ENCODE measurements around the gene SAMD4B. TPM values are rescaled to one million over a fixed set of nuclear protein-coding genes. Genes with fewer than 3 reads are reported as not detected.

Gene SAMD4B
- total and polyA plus RNA-seq, 9 of the 15 experiments (the other 6 are each of a cell fraction or from before 2014, with no cell fraction given), result 3.4 to 90.5 (median 38.0) TPM

- TF ChIP-seq ZNF41 (CRISPR knock-in tag; conservative IDR thresholded peaks at IDR 0.05) (no peak), PRMT5 (CRISPR knock-in tag; IDR thresholded peaks at IDR 0.05) (no peak), SAFB2 (IDR thresholded peaks at IDR 0.05; ENCODE audit: borderline replicate concordance, low read depth, low read length, severe bottlenecking) (no peak), ZHX1 (conservative IDR thresholded peaks at IDR 0.05; ENCODE audit: low read length) (no peak), RBM15 (IDR thresholded peaks at IDR 0.05; ENCODE audit: insufficient read depth, low read length) (no peak), KAT2B (IDR thresholded peaks at IDR 0.05; ENCODE audit: low read depth, low read length) (no peak), XRCC5 (IDR thresholded peaks at IDR 0.05; ENCODE audit: low read depth, low read length) (0 out of 2 replicates have a peak, but pooled peaks have one; percentile 39), NR4A1 (CRISPR knock-in tag; IDR thresholded peaks at IDR 0.05) (no peak), NR4A1 (tag; IDR thresholded peaks at IDR 0.05) (0 out of 2 replicates have a peak, but pooled peaks have one; percentile 32), GTF2E2 (tag; IDR thresholded peaks at IDR 0.05) (0 out of 2 replicates have a peak, but pooled peaks have one; percentile 42), STAT5B (CRISPR knock-in tag; IDR thresholded peaks at IDR 0.05) (no peak), MAFK (IDR thresholded peaks at IDR 0.05; ENCODE audit: low read length) (no peak), ZNF644 (tag; IDR thresholded peaks at IDR 0.05; ENCODE audit: low read depth) (no peak), SIRT6 (IDR thresholded peaks at IDR 0.05; ENCODE audit: low read depth, low read length) (no peak)
- TF ChIP-seq, protein P1, sequence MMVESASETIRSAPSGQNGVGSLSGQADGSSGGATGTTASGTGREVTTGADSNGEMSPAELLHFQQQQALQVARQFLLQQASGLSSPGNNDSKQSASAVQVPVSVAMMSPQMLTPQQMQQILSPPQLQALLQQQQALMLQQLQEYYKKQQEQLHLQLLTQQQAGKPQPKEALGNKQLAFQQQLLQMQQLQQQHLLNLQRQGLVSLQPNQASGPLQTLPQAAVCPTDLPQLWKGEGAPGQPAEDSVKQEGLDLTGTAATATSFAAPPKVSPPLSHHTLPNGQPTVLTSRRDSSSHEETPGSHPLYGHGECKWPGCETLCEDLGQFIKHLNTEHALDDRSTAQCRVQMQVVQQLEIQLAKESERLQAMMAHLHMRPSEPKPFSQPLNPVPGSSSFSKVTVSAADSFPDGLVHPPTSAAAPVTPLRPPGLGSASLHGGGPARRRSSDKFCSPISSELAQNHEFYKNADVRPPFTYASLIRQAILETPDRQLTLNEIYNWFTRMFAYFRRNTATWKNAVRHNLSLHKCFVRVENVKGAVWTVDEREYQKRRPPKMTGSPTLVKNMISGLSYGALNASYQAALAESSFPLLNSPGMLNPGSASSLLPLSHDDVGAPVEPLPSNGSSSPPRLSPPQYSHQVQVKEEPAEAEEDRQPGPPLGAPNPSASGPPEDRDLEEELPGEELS (CRISPR knock-in tag; IDR thresholded peaks at IDR 0.05; ENCODE audit: borderline replicate concordance), result no peak
- TF ChIP-seq, protein P2, sequence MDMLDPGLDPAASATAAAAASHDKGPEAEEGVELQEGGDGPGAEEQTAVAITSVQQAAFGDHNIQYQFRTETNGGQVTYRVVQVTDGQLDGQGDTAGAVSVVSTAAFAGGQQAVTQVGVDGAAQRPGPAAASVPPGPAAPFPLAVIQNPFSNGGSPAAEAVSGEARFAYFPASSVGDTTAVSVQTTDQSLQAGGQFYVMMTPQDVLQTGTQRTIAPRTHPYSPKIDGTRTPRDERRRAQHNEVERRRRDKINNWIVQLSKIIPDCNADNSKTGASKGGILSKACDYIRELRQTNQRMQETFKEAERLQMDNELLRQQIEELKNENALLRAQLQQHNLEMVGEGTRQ (CRISPR knock-in tag; IDR thresholded peaks at IDR 0.05), result no peak
- TF ChIP-seq, protein P3, sequence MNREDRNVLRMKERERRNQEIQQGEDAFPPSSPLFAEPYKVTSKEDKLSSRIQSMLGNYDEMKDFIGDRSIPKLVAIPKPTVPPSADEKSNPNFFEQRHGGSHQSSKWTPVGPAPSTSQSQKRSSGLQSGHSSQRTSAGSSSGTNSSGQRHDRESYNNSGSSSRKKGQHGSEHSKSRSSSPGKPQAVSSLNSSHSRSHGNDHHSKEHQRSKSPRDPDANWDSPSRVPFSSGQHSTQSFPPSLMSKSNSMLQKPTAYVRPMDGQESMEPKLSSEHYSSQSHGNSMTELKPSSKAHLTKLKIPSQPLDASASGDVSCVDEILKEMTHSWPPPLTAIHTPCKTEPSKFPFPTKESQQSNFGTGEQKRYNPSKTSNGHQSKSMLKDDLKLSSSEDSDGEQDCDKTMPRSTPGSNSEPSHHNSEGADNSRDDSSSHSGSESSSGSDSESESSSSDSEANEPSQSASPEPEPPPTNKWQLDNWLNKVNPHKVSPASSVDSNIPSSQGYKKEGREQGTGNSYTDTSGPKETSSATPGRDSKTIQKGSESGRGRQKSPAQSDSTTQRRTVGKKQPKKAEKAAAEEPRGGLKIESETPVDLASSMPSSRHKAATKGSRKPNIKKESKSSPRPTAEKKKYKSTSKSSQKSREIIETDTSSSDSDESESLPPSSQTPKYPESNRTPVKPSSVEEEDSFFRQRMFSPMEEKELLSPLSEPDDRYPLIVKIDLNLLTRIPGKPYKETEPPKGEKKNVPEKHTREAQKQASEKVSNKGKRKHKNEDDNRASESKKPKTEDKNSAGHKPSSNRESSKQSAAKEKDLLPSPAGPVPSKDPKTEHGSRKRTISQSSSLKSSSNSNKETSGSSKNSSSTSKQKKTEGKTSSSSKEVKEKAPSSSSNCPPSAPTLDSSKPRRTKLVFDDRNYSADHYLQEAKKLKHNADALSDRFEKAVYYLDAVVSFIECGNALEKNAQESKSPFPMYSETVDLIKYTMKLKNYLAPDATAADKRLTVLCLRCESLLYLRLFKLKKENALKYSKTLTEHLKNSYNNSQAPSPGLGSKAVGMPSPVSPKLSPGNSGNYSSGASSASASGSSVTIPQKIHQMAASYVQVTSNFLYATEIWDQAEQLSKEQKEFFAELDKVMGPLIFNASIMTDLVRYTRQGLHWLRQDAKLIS (CRISPR knock-in tag; IDR thresholded peaks at IDR 0.05), result no peak
Observed at GRCh38 chr19:39310558-39311311, 31.5 kb upstream of the SAMD4B start (continued).

Data from K562 (cell line).